Measurements from ENCODE around the gene ZNF625. TPM values are rescaled to one million over a fixed set of nuclear protein-coding genes. Genes with fewer than 3 reads are reported as not detected.
"Not testable (repeated sequence)": the region's sequence is repeated elsewhere in the genome, so short reads cannot be mapped to it uniquely, and the experiment has no call there.

Gene ZNF625
- total RNA-seq, 1 experiment from 2014 or later: 7.7 TPM

DNA sequence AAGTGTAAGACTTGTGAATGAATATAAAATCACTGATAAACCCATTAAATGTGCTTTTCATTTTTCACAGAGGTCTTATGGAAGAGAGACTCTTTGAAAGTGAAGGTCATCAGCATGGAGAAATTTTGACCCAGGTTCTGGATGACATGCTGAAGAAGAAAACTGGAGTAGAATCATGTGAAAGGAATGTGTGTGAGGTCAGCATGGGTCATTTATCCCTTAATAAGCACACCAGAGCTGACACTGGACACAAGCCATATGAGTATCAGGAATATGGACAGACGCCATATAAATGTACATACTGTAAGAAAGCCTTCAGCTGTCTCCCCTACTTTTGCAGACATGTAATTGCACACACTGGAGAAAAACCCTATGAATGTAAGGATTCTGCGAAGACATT, 45.4 kb downstream of the ZNF625 start:
- Histone ChIP-seq H3K4me3 (ENCODE audit: insufficient read depth, low read depth, low read length) (no peak overlapping the region), H3K36me3 (replicated peaks; ENCODE audit: control insufficient read depth, insufficient read depth, low read length) (peaks cover 31% of the 10 kb centered on the region), H3K27me3 (ENCODE audit: control insufficient read depth, insufficient read depth, low read length) (no peaks in the 10 kb centered on the region)
- no peak for DNase-seq

DNA sequence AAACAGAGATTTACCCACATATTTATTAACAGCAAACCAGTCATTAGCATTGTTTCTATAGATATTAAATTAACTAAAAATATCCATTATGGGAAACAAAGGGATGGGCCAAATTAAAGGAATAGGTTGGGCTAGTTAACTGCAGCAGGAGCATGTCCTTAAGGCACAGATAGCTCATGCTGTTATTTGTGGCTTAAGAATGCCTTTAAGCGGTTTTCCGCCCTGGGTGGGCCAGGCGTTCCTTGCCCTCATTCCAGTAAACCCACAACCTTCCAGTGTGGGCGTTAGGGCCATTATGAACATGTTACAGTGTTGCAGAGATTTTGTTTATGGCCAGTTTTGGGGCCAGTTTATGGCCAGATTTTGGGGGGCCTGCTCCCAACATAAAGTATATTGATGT, 52.6 kb downstream of the ZNF625 start:
- H3K4me3 ChIP-seq (ENCODE audit: insufficient read depth, low read depth, low read length); H3K36me3 ChIP-seq (replicated peaks; ENCODE audit: control insufficient read depth, insufficient read depth, low read length); DNase-seq; H3K27me3 ChIP-seq (ENCODE audit: control insufficient read depth, insufficient read depth, low read length): not testable (repeated sequence)

DNA sequence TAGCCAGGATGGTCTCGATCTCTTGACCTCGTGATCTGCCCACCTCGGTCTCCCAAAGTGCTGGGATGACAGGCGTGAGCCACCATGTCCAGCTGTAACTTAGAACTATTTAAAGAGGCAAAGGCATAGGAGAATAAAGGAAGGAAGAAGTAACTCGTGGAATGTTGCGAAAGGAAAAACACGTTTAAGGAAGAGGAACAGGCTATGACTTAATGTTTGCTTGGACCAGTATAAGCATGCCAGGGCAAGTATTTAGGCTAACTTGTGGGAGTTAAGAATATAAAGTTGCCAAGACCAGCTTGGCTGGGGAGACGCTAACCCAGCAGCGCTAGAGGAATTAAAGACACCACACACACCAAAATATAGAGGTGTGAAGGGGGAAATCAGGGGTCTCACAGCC, 58.5 kb downstream of the ZNF625 start:
- Histone ChIP-seq H3K27me3 (ENCODE audit: control insufficient read depth, insufficient read depth, low read length) (no peaks in the 10 kb centered on the region), H3K4me3 (ENCODE audit: insufficient read depth, low read depth, low read length) (no peak overlapping the region), H3K36me3 (replicated peaks; ENCODE audit: control insufficient read depth, insufficient read depth, low read length) (peaks cover 6% of the 10 kb centered on the region)
- no peak for DNase-seq

DNA sequence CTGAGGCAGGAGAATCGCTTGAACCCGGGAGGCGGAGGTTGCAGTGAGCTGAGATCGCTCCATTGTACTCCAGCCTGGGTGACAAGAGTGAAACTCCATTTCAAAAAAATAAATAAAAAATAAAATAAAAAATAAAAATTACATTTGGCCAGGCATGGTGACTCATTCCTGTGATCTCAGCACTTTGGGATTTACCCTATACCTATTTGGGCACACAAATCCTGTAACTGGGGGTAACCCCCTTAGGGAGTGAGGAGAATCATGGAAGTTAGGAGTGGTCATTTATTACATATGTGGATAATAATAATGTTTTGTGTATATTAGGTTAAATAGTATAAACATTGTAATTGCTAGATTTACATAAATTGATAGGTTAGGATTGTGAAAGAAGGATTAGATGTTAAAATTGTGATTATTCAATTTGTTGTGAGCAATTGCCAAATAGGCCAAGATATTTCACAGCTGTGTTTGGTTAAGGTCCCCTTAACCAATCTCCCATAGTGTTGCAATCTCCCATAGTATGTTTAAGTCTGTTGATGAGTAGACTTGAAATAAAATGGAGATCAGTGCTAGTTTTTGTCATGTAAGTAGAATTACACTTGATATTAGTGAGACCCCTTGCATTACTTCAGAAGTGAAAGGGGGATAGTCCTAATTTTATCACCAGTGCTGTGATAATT, 61.3 kb downstream of the ZNF625 start:
- no peak for DNase-seq
- peaks cover 6% of the 10 kb centered on the region for H3K36me3 ChIP-seq (replicated peaks; ENCODE audit: control insufficient read depth, insufficient read depth, low read length)
- no peak overlapping the region for H3K4me3 ChIP-seq (ENCODE audit: insufficient read depth, low read depth, low read length)
- no peaks in the 10 kb centered on the region for H3K27me3 ChIP-seq (ENCODE audit: control insufficient read depth, insufficient read depth, low read length)

Other genes with a start within 250 kb of the ZNF625 start
- 0.03 and 0.41 TPM in 2 replicates for gene ZNF700, start 231.6 kb downstream of the ZNF625 start, total RNA-seq (2014; rRNA removed; shearing (Covaris generic))
- 0.33 TPM in 1 of 2 replicates, not detected in the other for gene ZNF763, start 191.7 kb downstream of the ZNF625 start, total RNA-seq (2014; rRNA removed; shearing (Covaris generic))
- gene ZNF433, start 121.1 kb downstream of the ZNF625 start, total RNA-seq (2014; rRNA removed; shearing (Covaris generic)): 0.11 TPM in 1 of 2 replicates, not detected in the other
- gene ZNF878, start 103.8 kb downstream of the ZNF625 start, total RNA-seq (2014; rRNA removed; shearing (Covaris generic)): not detected in 2 replicates
- gene ZNF844, start 92.0 kb downstream of the ZNF625 start, total RNA-seq (2014; rRNA removed; shearing (Covaris generic)): 0.33 and 0.55 TPM in 2 replicates
- gene ZNF20, start 16.4 kb downstream of the ZNF625 start, total RNA-seq (2014; rRNA removed; shearing (Covaris generic)): 2.7 and 4.1 TPM in 2 replicates
- gene ZNF136, start 6.4 kb upstream of the ZNF625 start, total RNA-seq (2014; rRNA removed; shearing (Covaris generic)): 1.5 and 3.8 TPM in 2 replicates
- gene ZNF44, start 138.1 kb upstream of the ZNF625 start, total RNA-seq (2014; rRNA removed; shearing (Covaris generic)): 0.07 and 0.30 TPM in 2 replicates
- gene ZNF563, start 176.9 kb upstream of the ZNF625 start, total RNA-seq (2014; rRNA removed; shearing (Covaris generic)): not detected in 2 replicates
- gene ZNF442, start 208.9 kb upstream of the ZNF625 start, total RNA-seq (2014; rRNA removed; shearing (Covaris generic)): not detected in 2 replicates
- not detected in 2 replicates for gene ZNF799, start 244.5 kb upstream of the ZNF625 start, total RNA-seq (2014; rRNA removed; shearing (Covaris generic))

All from H7 (cell line).